ENCODE measurements around the gene NT5C2.

The NT5C2 gene

DNA sequence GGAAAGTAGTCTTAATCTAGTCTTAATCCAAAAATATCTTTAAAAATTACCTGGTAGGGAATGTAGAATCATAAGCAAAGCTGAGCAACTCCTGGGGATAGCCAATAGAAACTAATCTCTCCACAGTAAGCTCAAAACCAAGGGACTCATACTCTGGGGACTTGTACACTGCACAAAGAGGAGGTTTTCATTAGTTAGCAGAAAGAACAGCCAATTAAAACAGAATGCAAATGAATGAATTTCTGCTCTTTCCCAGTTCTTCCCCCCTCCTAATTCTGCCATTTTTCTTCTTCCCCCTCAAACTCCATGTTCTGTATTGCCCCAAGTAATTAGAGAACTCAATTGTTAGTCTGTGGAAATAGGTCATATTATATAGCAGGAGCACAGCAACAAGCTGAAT lies 86.5 kb downstream of the NT5C2 start:
- TF ChIP-seq, protein P1, sequence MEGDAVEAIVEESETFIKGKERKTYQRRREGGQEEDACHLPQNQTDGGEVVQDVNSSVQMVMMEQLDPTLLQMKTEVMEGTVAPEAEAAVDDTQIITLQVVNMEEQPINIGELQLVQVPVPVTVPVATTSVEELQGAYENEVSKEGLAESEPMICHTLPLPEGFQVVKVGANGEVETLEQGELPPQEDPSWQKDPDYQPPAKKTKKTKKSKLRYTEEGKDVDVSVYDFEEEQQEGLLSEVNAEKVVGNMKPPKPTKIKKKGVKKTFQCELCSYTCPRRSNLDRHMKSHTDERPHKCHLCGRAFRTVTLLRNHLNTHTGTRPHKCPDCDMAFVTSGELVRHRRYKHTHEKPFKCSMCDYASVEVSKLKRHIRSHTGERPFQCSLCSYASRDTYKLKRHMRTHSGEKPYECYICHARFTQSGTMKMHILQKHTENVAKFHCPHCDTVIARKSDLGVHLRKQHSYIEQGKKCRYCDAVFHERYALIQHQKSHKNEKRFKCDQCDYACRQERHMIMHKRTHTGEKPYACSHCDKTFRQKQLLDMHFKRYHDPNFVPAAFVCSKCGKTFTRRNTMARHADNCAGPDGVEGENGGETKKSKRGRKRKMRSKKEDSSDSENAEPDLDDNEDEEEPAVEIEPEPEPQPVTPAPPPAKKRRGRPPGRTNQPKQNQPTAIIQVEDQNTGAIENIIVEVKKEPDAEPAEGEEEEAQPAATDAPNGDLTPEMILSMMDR (IDR thresholded peaks at IDR 0.05) = no peak
- H3K4me3 ChIP-seq (ENCODE audit: low read depth, low read length) = no peak overlapping the region
- no peak overlapping the region for H3K9ac ChIP-seq
- no peaks in the 10 kb centered on the region for H3K36me3 ChIP-seq (ENCODE audit: control insufficient read depth, insufficient read depth, low read length)
- H3K79me2 ChIP-seq = peaks cover 13% of the 10 kb centered on the region
- no peak overlapping the region for H3K27ac ChIP-seq
- peaks cover 7% of the 10 kb centered on the region for H3K4me1 ChIP-seq
- H3K9me3 ChIP-seq (ENCODE audit: control insufficient read depth, low read length) = no peaks in the 10 kb centered on the region
- H2AFZ ChIP-seq = no peak overlapping the region
- H3K27me3 ChIP-seq (ENCODE audit: control insufficient read depth, insufficient read depth, low read length) = no peaks in the 10 kb centered on the region
- no peak overlapping the region for H3K4me2 ChIP-seq (ENCODE audit: low read length)

DNA sequence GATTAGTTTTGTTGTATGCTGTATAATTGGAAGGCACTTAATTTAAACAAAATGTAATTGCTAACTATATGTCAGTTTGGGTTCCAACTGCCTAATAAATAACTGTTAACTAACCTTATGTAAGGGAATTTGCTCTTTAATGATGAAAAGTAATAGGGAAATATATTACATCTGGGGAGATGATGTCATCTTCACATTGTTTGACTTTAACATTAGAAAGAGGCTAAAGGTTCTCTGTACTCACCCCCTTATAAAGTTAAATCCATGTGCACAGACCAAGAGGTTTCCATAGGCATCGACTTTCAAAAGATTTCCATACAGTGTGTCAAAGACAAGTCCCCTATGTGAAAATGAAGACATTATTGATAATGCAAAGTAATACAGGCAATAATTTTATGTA lies 87.6 kb downstream of the NT5C2 start:
- TF ChIP-seq, protein P1 (IDR thresholded peaks at IDR 0.05) = no peak
- H3K27me3 ChIP-seq (ENCODE audit: control insufficient read depth, insufficient read depth, low read length) = no peaks in the 10 kb centered on the region
- H3K9me3 ChIP-seq (ENCODE audit: control insufficient read depth, low read length) = no peaks in the 10 kb centered on the region
- no peaks in the 10 kb centered on the region for H3K36me3 ChIP-seq (ENCODE audit: control insufficient read depth, insufficient read depth, low read length)
- H3K27ac ChIP-seq = no peak overlapping the region
- no peak overlapping the region for H3K4me2 ChIP-seq (ENCODE audit: low read length)
- no peak overlapping the region for H2AFZ ChIP-seq
- no peak overlapping the region for H3K4me3 ChIP-seq (ENCODE audit: low read depth, low read length)
- peaks cover 1% of the 10 kb centered on the region for H3K4me1 ChIP-seq
- peaks cover 13% of the 10 kb centered on the region for H3K79me2 ChIP-seq
- no peak overlapping the region for H3K9ac ChIP-seq

DNA sequence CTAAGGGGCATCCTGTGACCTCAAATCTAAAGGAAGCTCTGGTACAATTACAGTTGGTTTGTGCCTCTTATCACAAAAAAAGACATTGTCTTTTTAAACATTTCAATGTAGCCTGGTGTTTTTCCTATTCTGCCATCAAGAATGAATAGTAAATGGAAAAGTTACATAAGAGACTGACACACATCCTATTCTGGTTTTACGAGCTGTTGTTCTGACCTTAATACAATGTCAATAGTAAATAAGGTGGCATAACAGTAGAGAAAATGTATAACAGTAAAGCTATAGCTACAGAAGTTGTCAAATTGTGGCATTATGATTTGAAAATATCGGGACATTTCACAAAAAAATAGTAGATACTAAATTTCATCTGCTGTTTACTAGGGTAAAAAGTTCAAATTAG lies 88.4 kb downstream of the NT5C2 start:
- H3K9ac ChIP-seq = no peak overlapping the region
- peaks cover 13% of the 10 kb centered on the region for H3K79me2 ChIP-seq
- H3K27me3 ChIP-seq (ENCODE audit: control insufficient read depth, insufficient read depth, low read length) = no peaks in the 10 kb centered on the region
- H3K4me2 ChIP-seq (ENCODE audit: low read length) = no peak overlapping the region
- H3K9me3 ChIP-seq (ENCODE audit: control insufficient read depth, low read length) = no peaks in the 10 kb centered on the region
- no peak overlapping the region for H3K4me3 ChIP-seq (ENCODE audit: low read depth, low read length)
- H2AFZ ChIP-seq = no peak overlapping the region
- no peaks in the 10 kb centered on the region for H3K4me1 ChIP-seq
- no peaks in the 10 kb centered on the region for H3K36me3 ChIP-seq (ENCODE audit: control insufficient read depth, insufficient read depth, low read length)
- no peak overlapping the region for H3K27ac ChIP-seq
- TF ChIP-seq, protein P1 (IDR thresholded peaks at IDR 0.05) = no peak

DNA sequence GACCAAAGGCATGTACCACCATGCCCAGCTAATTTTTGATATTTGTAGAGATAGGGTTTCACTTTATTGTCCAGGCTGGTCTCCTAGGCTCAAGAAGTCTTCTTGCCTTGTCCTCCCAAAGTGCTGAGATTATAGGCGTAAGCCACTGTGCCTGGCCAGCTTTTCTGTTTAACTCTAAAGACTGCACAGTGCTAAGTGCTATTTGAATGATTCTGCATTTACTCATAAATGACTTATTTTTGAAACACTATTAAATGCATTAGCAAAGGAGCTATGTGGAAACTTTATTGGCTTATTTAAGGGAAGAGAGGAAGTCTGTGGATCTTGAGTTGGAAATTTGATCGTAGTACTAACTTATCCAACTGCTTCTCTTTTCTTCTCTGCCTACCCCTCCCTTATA lies 89.1 kb downstream of the NT5C2 start:
- Histone ChIP-seq H3K4me1 (no peaks in the 10 kb centered on the region), H3K27me3 (ENCODE audit: control insufficient read depth, insufficient read depth, low read length) (no peaks in the 10 kb centered on the region), H3K9ac (no peak overlapping the region), H3K9me3 (ENCODE audit: control insufficient read depth, low read length) (no peaks in the 10 kb centered on the region), H3K79me2 (peaks cover 10% of the 10 kb centered on the region), H3K4me3 (ENCODE audit: low read depth, low read length) (no peak overlapping the region), H3K36me3 (ENCODE audit: control insufficient read depth, insufficient read depth, low read length) (no peaks in the 10 kb centered on the region), H3K4me2 (ENCODE audit: low read length) (no peak overlapping the region), H3K27ac (no peak overlapping the region), H2AFZ (no peak overlapping the region)
- TF ChIP-seq, protein P1 (IDR thresholded peaks at IDR 0.05) = no peak

DNA sequence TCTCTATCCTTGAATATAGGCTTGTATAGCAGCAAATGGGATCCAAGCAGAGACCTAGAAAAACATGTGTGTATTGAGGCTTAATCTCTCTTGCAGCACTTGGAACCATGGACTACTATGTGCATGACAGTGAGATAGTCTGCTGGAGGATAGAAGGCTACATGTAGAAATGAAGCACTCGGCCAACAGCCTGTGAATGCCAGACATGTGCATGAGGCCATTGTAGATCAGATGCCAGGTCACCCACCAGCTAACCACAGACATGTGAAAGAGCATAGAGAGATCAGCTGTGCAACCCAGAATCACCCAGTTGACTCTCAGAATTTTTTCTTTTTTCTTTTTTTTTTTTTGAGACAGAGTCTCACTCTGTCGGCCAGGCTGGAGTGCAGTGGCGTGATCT lies 90.9 kb downstream of the NT5C2 start:
- H3K27ac ChIP-seq = no peak overlapping the region
- H3K9me3 ChIP-seq (ENCODE audit: control insufficient read depth, low read length) = no peaks in the 10 kb centered on the region
- H3K9ac ChIP-seq = no peak overlapping the region
- H3K4me1 ChIP-seq = no peaks in the 10 kb centered on the region
- no peak overlapping the region for H2AFZ ChIP-seq
- no peak overlapping the region for H3K4me3 ChIP-seq (ENCODE audit: low read depth, low read length)
- no peak overlapping the region for H3K4me2 ChIP-seq (ENCODE audit: low read length)
- no peaks in the 10 kb centered on the region for H3K36me3 ChIP-seq (ENCODE audit: control insufficient read depth, insufficient read depth, low read length)
- no peaks in the 10 kb centered on the region for H3K27me3 ChIP-seq (ENCODE audit: control insufficient read depth, insufficient read depth, low read length)
- TF ChIP-seq, protein P1 (IDR thresholded peaks at IDR 0.05) = no peak
- H3K79me2 ChIP-seq = peaks cover 7% of the 10 kb centered on the region

Measured in parathyroid adenoma (tissue), 2 donors.